Islet of Langerhans (tissue), 1 donor: ENCODE data around the gene PAX5.

Experiments
- FAIRE-seq: peaks from one replicate; lab custom pipeline; 2011; peaks lifted over from hg19 to GRCh38; lab: Jason Lieb, UNC

PAX5 gene

GRCh38 chr9:36960575-36960955 lies 73.5 kb downstream of the PAX5 start:
- FAIRE-seq: no peak

- no peak for FAIRE-seq
Measured at GRCh38 chr9:36959681-36960574, 74.1 kb downstream of the PAX5 start.

GRCh38 chr9:36956908-36957307 lies 77.2 kb downstream of the PAX5 start:
- no peak for FAIRE-seq

- no peak for FAIRE-seq
Measured at GRCh38 chr9:36950389-36950788, 83.7 kb downstream of the PAX5 start.

- no peak for FAIRE-seq
Measured at GRCh38 chr9:36949466-36949865, 84.6 kb downstream of the PAX5 start.

- FAIRE-seq: no peak
Measured at GRCh38 chr9:36948051-36948450, 86.0 kb downstream of the PAX5 start.

- FAIRE-seq: no peak
Measured at GRCh38 chr9:36946653-36947052, 87.4 kb downstream of the PAX5 start.

GRCh38 chr9:36945999-36946398 lies 88.1 kb downstream of the PAX5 start:
- no peak for FAIRE-seq

- no peak for FAIRE-seq
Measured at GRCh38 chr9:36942891-36943290, 91.2 kb downstream of the PAX5 start.

- FAIRE-seq: no peak
Measured at GRCh38 chr9:36941441-36941840, 92.6 kb downstream of the PAX5 start.

GRCh38 chr9:36940881-36941280 lies 93.2 kb downstream of the PAX5 start:
- FAIRE-seq: no peak

GRCh38 chr9:36940500-36940853 lies 93.6 kb downstream of the PAX5 start:
- no peak for FAIRE-seq

- FAIRE-seq: no peak
Measured at GRCh38 chr9:36939655-36940499, 94.2 kb downstream of the PAX5 start.

GRCh38 chr9:36939214-36939613 lies 94.9 kb downstream of the PAX5 start:
- FAIRE-seq: no peak

- no peak for FAIRE-seq
Measured at GRCh38 chr9:36938617-36939016, 95.5 kb downstream of the PAX5 start.

GRCh38 chr9:36937951-36938350 lies 96.1 kb downstream of the PAX5 start:
- FAIRE-seq: no peak

GRCh38 chr9:36937346-36937745 lies 96.7 kb downstream of the PAX5 start:
- FAIRE-seq: no peak

- FAIRE-seq: no peak
Measured at GRCh38 chr9:36936498-36936831, 97.6 kb downstream of the PAX5 start.

GRCh38 chr9:36935768-36936497 lies 98.1 kb downstream of the PAX5 start:
- FAIRE-seq: no peak

- no peak for FAIRE-seq
Measured at GRCh38 chr9:36935332-36935731, 98.7 kb downstream of the PAX5 start.

GRCh38 chr9:36934478-36935065 lies 99.5 kb downstream of the PAX5 start:
- no peak for FAIRE-seq

GRCh38 chr9:36933676-36934215 lies 100.3 kb downstream of the PAX5 start:
- FAIRE-seq: no peak
